ENCODE results near the gene DNAJB12.

- TF ChIP-seq ZNF16 (tag by site-specific recombination; IDR thresholded peaks at IDR 0.05; ENCODE audit: low read depth) (no peak), ZNF776 (tag by site-specific recombination; IDR thresholded peaks at IDR 0.05; ENCODE audit: borderline replicate concordance) (no peak), ZNF530 (tag by site-specific recombination; IDR thresholded peaks at IDR 0.05; ENCODE audit: low read depth) (no peak)
Measured at GRCh38 chr10:72310636-72311035, 44.1 kb downstream of the DNAJB12 start.
